HG03571 (cell line): Measurements from ENCODE around the gene STXBP6.
"Not testable (repeated sequence)": the region's sequence is repeated elsewhere in the genome, so short reads cannot be mapped to it uniquely, and the experiment has no call there.

Experiments used
- ATAC-seq: cut with Tn5 transposase; IDR thresholded peaks from one replicate; pipeline ENCODE4 v1.9.1; 2021; ENCODE audit not compliant: unreplicated experiment

Gene STXBP6

DNA sequence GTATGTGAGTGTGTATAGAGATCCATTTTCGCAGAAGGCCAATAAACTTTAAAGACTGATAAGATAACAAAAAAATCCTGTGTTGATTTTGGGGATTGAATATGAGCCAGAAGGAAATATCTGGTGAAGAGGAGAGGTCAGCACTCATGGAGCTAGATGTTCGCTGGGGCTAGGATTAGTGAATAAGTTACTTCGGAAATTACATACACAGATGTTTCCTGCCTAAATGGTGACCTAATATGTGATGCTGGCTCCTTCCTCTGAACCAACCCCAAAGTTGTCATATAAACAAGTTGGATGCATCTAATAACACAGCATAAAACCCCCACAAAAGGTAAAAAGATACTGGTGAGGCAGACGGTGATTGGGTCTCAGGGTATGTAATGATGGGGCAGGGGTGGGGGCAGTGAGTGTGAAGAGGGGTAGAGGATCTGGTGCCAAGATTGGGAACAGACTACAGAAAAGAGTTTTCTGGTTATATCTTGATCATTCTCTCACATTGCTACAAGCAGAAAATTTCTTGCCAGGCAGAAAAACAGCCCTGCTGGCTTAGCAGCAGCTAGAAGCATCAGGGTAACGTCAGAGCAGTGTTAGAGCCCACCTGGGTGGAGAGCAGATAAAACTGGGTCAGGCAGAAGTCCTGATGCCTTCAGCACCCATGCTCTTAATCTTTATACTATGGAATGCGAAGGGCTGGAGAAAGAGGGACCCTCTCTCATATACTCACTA, 275.6 kb downstream of the STXBP6 start:
- ATAC-seq = no peak

DNA sequence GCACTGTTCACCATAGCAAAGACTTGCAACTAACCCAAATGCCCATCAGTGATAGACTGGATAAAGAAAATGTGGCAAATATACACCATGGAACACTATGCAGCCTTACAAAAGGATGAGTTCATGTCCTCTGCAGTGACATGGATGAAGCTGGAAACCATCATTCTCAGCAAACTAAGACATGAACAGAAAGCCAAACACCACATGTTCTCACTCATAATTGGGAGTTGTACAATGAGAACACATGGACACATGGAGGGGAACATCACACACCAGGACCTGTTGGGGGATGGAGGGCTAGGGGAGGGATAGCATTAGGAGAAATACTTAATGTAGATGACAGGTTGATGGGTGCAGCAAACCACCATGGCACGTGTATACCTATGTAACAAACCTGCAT, 276.4 kb downstream of the STXBP6 start:
- ATAC-seq = not testable (repeated sequence)

DNA sequence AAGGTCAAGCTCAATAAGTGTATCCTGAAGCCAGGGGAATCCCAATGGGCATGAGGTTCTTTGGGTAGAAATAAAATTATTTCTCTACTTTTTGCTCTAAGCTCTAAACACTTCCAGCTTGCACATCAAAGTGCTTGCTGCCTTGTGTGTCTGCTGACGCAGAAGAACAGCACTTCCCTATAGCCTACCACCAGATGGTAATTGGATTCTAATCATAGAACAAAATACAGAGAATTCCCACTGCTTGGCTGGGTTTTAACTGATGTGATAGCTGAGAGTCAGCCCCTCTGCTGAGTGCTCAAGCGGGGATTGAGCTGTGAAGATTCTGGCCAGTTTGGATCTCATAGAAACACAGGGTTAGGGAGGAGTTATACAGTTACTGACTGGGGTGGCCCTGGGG, 283.5 kb downstream of the STXBP6 start:
- no peak for ATAC-seq

DNA sequence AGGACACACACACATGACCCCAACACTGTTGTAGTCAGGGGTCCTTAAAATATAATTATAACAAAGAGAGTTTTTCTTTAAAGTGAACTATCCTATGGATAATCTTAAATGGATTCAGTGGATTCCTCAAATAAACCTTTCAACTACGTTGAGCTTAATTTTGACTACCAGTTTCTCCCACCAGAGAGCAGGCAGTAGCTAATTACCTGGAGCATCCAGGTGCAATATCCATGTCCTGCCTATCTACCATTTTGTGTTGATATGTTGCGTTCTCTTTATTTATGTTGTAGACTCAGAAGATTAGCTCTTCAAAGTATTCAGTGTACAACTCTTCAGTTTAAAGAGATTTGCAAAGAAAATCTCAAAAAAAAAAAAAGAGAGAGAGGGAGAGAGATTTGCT, 288.8 kb downstream of the STXBP6 start:
- no peak for ATAC-seq
